Esophagus muscularis mucosa (tissue), 4 donors: ENCODE data around the gene MARK1. TPM values are rescaled to one million over a fixed set of nuclear protein-coding genes. Genes with fewer than 3 reads are reported as not detected.

Experiments used
- DNase-seq: peaks from one replicate; pipeline ENCODE4 v3.0.0-alpha.2; 2017; ENCODE audit errors: extremely low spot score
- H3K27ac ChIP-seq, 4 donors: fragments of 200-600 bp; sonication (generic); replicated peaks in 1 of 4; 1 replicate in 3 of 4; 2 replicates in 1 of 4; pipeline ENCODE4 v1.5.1; 2016 to 2019; ENCODE audit warnings: mild to moderate bottlenecking in 1 of 4
- H3K27me3 ChIP-seq, 4 donors: fragments of 200-600 bp; sonication (generic); one replicate each; pipeline versions ENCODE4 v1.5.1 to v1.6.0; 2016 to 2019
- H3K36me3 ChIP-seq, 4 donors: fragments of 200-600 bp; sonication (generic); one replicate each; pipeline ENCODE4 v1.5.1; 2016 to 2019
- H3K4me1 ChIP-seq, 4 donors: fragments of 200-600 bp; sonication (generic); one replicate each; pipeline ENCODE4 v1.5.1; 2016 to 2019
- H3K4me3 ChIP-seq, 4 donors: fragments of 200-600 bp; sonication (generic); 1 replicate in 2 of 4; 2 replicates in 2 of 4; pipeline ENCODE4 v1.5.1; 2016 to 2019; ENCODE audit warnings: mild to moderate bottlenecking in 4 of 4, moderate library complexity in 1 of 4
- H3K9me3 ChIP-seq, 4 donors: fragments of 200-600 bp; sonication (generic); 1 replicate in 3 of 4; 2 replicates in 1 of 4; pipeline ENCODE4 v1.5.1; 2016 to 2019
- CTCF ChIP-seq, 3 experiments: fragments of 200-600 bp in 2 of 3; fragments of 450-650 bp in 1 of 3; sonication (generic) in 2 of 3; IDR thresholded peaks; one replicate each; pipeline ENCODE4 v1.5.1; 2017 to 2019; ENCODE audit warnings: antibody characterized with exemption in 3 of 3, mild to moderate bottlenecking in 2 of 3, moderate library complexity in 1 of 3
- EP300 ChIP-seq: sonication (generic); formaldehyde crosslinking; IDR thresholded peaks from one replicate; pipeline ENCODE4 v1.6.1; 2017; ENCODE audit warnings: antibody characterized with exemption
- POLR2A ChIP-seq: fragments of 450-650 bp; IDR thresholded peaks from one replicate; pipeline ENCODE4 v1.6.1; 2017; ENCODE audit warnings: antibody characterized with exemption, moderate library complexity, mild to moderate bottlenecking, low read depth
- POLR2AphosphoS5 ChIP-seq, 2 donors: sonication (generic); formaldehyde crosslinking; IDR thresholded peaks; one replicate each; pipeline ENCODE4 v1.6.1; 2017; ENCODE audit warnings: antibody characterized with exemption in 2 of 2
- WGBS: methylation state at CpG from one replicate; pipeline ENCODE4 v1.1.5; 2018; 5-methylcytosine and 5-hydroxymethylcytosine counted together
- intact Hi-C: fragments of 100-400 bp; cut with DNase I; formaldehyde crosslinking; loops from one replicate; pipeline ENCODE4 v1.15.1; 2023
- total RNA-seq, 4 donors: library from RNA; depleted of rRNA; stranded (reverse); fragments of >200 nt; gene quantifications; one replicate each; pipeline versions ENCODE4 v1.1.0 to v1.2.1, GENCODE V29; 2016

MARK1 gene
- total RNA-seq, 4 donors from 2014 or later: 16.7 to 24.4 (median 17.6) TPM

GRCh38 chr1:220511785-220512184 lies 16.2 kb upstream of the MARK1 start:
- TF ChIP-seq EP300 (no peak), POLR2AphosphoS5 (IDR thresholded peaks at IDR 0.05) (no peak), POLR2A (no peak)
- H3K4me3 ChIP-seq: no peak overlapping the region
- DNase-seq: no peak
- H3K27me3 ChIP-seq: no peaks in the 10 kb centered on the region
- no peak overlapping the region for H3K27ac ChIP-seq
- no peaks in the 10 kb centered on the region for H3K36me3 ChIP-seq
- WGBS: 49% methylated on average over 4 of the region's 4 CpGs
- no peaks in the 10 kb centered on the region for H3K9me3 ChIP-seq
- intact Hi-C loops: no loop called here
- H3K4me1 ChIP-seq: no peaks in the 10 kb centered on the region

- intact Hi-C loops: no loop called here
- Histone ChIP-seq H3K4me3 (no peak overlapping the region), H3K27ac (no peak overlapping the region), H3K9me3 (no peaks in the 10 kb centered on the region), H3K4me1 (no peaks in the 10 kb centered on the region), H3K36me3 (no peaks in the 10 kb centered on the region), H3K27me3 (peaks cover 0 to 1% (median 0%) of the 10 kb centered on the region in 4 donors)
- no peak for TF ChIP-seq EP300
- no peak for TF ChIP-seq CTCF (IDR thresholded peaks at IDR 0.05)
- no peak for TF ChIP-seq POLR2A
- no peak for TF ChIP-seq POLR2AphosphoS5 (IDR thresholded peaks at IDR 0.05)
- DNase-seq: no peak
- 92% methylated on average over 4 of the region's 4 CpGs for WGBS
These were observed 14.1 kb upstream of the MARK1 start for GRCh38 chr1:220513834-220514233.

GRCh38 chr1:220514256-220514655 lies 13.7 kb upstream of the MARK1 start:
- Histone ChIP-seq H3K27me3 (peaks cover 0 to 3% (median 0%) of the 10 kb centered on the region in 4 donors), H3K36me3 (no peaks in the 10 kb centered on the region), H3K4me3 (no peak overlapping the region), H3K27ac (no peak overlapping the region), H3K4me1 (no peaks in the 10 kb centered on the region), H3K9me3 (no peaks in the 10 kb centered on the region)
- TF ChIP-seq POLR2A: no peak
- no peak for TF ChIP-seq EP300
- no peak for TF ChIP-seq POLR2AphosphoS5 (IDR thresholded peaks at IDR 0.05)
- TF ChIP-seq CTCF (IDR thresholded peaks at IDR 0.05): no peak
- 95% methylated on average over 2 of the region's 2 CpGs for WGBS
- intact Hi-C loops: no loop called here
- no peak for DNase-seq

- no peak for DNase-seq
- Histone ChIP-seq H3K4me1 (no peaks in the 10 kb centered on the region), H3K4me3 (no peak overlapping the region), H3K9me3 (no peaks in the 10 kb centered on the region), H3K36me3 (no peaks in the 10 kb centered on the region), H3K27me3 (peaks cover 0 to 3% (median 0%) of the 10 kb centered on the region in 4 donors), H3K27ac (no peak overlapping the region)
- 79% methylated on average over 6 of the region's 6 CpGs for WGBS
- intact Hi-C loops: no loop called here
- TF ChIP-seq EP300 (no peak), POLR2AphosphoS5 (IDR thresholded peaks at IDR 0.05) (no peak), POLR2A (no peak), CTCF (IDR thresholded peaks at IDR 0.05) (no peak)
These were observed 11.8 kb upstream of the MARK1 start for GRCh38 chr1:220516014-220516721.

- DNase-seq: no peak
- no peak for TF ChIP-seq CTCF (IDR thresholded peaks at IDR 0.05)
- TF ChIP-seq EP300: no peak
- no peak for TF ChIP-seq POLR2A
- no peak for TF ChIP-seq POLR2AphosphoS5 (IDR thresholded peaks at IDR 0.05)
- no peaks in the 10 kb centered on the region for H3K36me3 ChIP-seq
- no peak overlapping the region for H3K4me3 ChIP-seq
- H3K27me3 ChIP-seq: peaks cover 0 to 3% (median 0%) of the 10 kb centered on the region in 4 donors
- no peaks in the 10 kb centered on the region for H3K9me3 ChIP-seq
- H3K4me1 ChIP-seq: no peaks in the 10 kb centered on the region
- 85% methylated on average over 2 of the region's 2 CpGs for WGBS
- intact Hi-C loops: no loop called here
- H3K27ac ChIP-seq: no peak overlapping the region
These were observed 11.3 kb upstream of the MARK1 start for GRCh38 chr1:220516722-220517042.
